HEK293 (cell line): ENCODE measurements around the gene C5orf46.

Experiments
- CTCF ChIA-PET: fragments of 350-600 bp; formaldehyde crosslinking; extraction: SDS; loops from one replicate; lab custom pipeline; 2021; ENCODE audit warnings: antibody characterized with exemption; lab: Yijun Ruan, JAX
- POLR2A ChIA-PET: fragments of 300-600 bp; formaldehyde crosslinking; extraction: SDS; loops from one replicate; lab custom pipeline; 2020; ENCODE audit warnings: antibody characterized with exemption, inconsistent platforms; lab: Yijun Ruan, JAX
- H3K27ac ChIP-seq: fragments of 200-500 bp; sonication (Bioruptor generic); 2 replicates; pipeline ENCODE4 v1.5.1; 2014; ENCODE audit warnings: low read depth, low read length, control low read depth, inconsistent platforms; ENCODE audit errors: extremely low read depth
- H3K36me3 ChIP-seq, 2 experiments: fragments of 200-500 bp in 1 of 2; sonication (Bioruptor generic) in 1 of 2; 1 replicate in 1 of 2; 2 replicates in 1 of 2; pipeline ENCODE4 v1.5.1; 2014 to 2017; ENCODE audit warnings: inconsistent platforms in 2 of 2, low read length in 2 of 2; ENCODE audit not compliant: control insufficient read depth in 2 of 2, insufficient read depth in 1 of 2
- H3K4me1 ChIP-seq: fragments of 200-500 bp; sonication (Bioruptor generic); 2 replicates; pipeline ENCODE4 v1.5.1; 2014; ENCODE audit warnings: mild to moderate bottlenecking, low read length, inconsistent platforms; ENCODE audit not compliant: control insufficient read depth, insufficient read depth
- H3K4me3 ChIP-seq: 2 replicates; pipeline ENCODE4 v1.5.1; 2011; ENCODE audit warnings: low read depth, mild to moderate bottlenecking, control low read depth, low read length, moderate library complexity
- H3K9me3 ChIP-seq: fragments of 200-500 bp; sonication (Bioruptor generic); 2 replicates; pipeline ENCODE4 v1.5.1; 2014; ENCODE audit warnings: low read depth, low read length, inconsistent platforms; ENCODE audit not compliant: control insufficient read depth, insufficient read depth
- FEZF1 ChIP-seq: fragments of 450-650 bp; formaldehyde crosslinking; IDR thresholded peaks from 2 replicates; pipeline ENCODE4 v1.5.1; 2016; ENCODE audit warnings: missing biosample characterization, missing genetic modification characterization
- GLI4 ChIP-seq: fragments of 450-650 bp; formaldehyde crosslinking; IDR thresholded peaks from 2 replicates; pipeline ENCODE4 v1.5.1; 2016; ENCODE audit warnings: missing biosample characterization, missing genetic modification characterization
- GLIS2 ChIP-seq: fragments of 450-650 bp; formaldehyde crosslinking; IDR thresholded peaks from 2 replicates; pipeline ENCODE4 v1.5.1; 2016; ENCODE audit warnings: missing biosample characterization, missing genetic modification characterization
- MEIS1 ChIP-seq: sonication (generic); formaldehyde crosslinking; IDR thresholded peaks from 2 replicates; pipeline ENCODE4 v1.8.1; 2022; ENCODE audit warnings: missing genetic modification reagents, mild to moderate bottlenecking, borderline replicate concordance
- RBAK ChIP-seq: fragments of 450-650 bp; formaldehyde crosslinking; IDR thresholded peaks from 2 replicates; pipeline ENCODE4 v1.5.1; 2016; ENCODE audit warnings: missing biosample characterization, missing genetic modification characterization
- SETDB1 ChIP-seq: IDR thresholded peaks from one replicate; pipeline ENCODE4 v1.6.1; 2017; ENCODE audit warnings: mild to moderate bottlenecking, low read length, moderate library complexity, mixed read lengths; ENCODE audit not compliant: insufficient read length
- ZBTB20 ChIP-seq: fragments of 450-650 bp; formaldehyde crosslinking; IDR thresholded peaks from 2 replicates; pipeline ENCODE4 v1.5.1; 2016; ENCODE audit warnings: missing biosample characterization, missing genetic modification characterization
- ZBTB21 ChIP-seq: fragments of 450-650 bp; formaldehyde crosslinking; IDR thresholded peaks from 2 replicates; pipeline ENCODE4 v1.5.1; 2017; ENCODE audit warnings: missing biosample characterization, missing genetic modification characterization
- ZBTB8A ChIP-seq: fragments of 450-650 bp; formaldehyde crosslinking; IDR thresholded peaks from 2 replicates; pipeline ENCODE4 v1.5.1; 2016; ENCODE audit warnings: missing biosample characterization, missing genetic modification characterization
- ZFP3 ChIP-seq: fragments of 450-650 bp; formaldehyde crosslinking; IDR thresholded peaks from 2 replicates; pipeline ENCODE4 v1.5.1; 2016; ENCODE audit warnings: low read depth, missing biosample characterization, missing genetic modification characterization
- ZNF184 ChIP-seq: fragments of 450-650 bp; IDR thresholded peaks from 2 replicates; pipeline ENCODE4 v1.5.1; 2018; ENCODE audit warnings: missing biosample characterization, mild to moderate bottlenecking, missing genetic modification characterization
- ZNF221 ChIP-seq: fragments of 450-650 bp; formaldehyde crosslinking; IDR thresholded peaks from 2 replicates; pipeline ENCODE4 v1.5.1; 2017; ENCODE audit warnings: missing biosample characterization, missing genetic modification characterization, borderline replicate concordance
- ZNF266 ChIP-seq: fragments of 450-650 bp; formaldehyde crosslinking; IDR thresholded peaks from 2 replicates; pipeline ENCODE4 v1.5.1; 2016; ENCODE audit warnings: missing biosample characterization, missing genetic modification characterization, low read depth
- ZNF324 ChIP-seq: fragments of 450-650 bp; formaldehyde crosslinking; IDR thresholded peaks from 2 replicates; pipeline ENCODE4 v1.5.1; 2016; ENCODE audit warnings: missing biosample characterization, missing genetic modification characterization
- ZNF350 ChIP-seq: fragments of 450-650 bp; formaldehyde crosslinking; IDR thresholded peaks from 2 replicates; pipeline ENCODE4 v1.5.0; 2017; ENCODE audit warnings: missing biosample characterization, mild to moderate bottlenecking, missing genetic modification characterization
- ZNF423 ChIP-seq: fragments of 450-650 bp; formaldehyde crosslinking; IDR thresholded peaks from 2 replicates; pipeline ENCODE4 v1.5.1; 2016; ENCODE audit warnings: missing biosample characterization, missing genetic modification characterization
- ZNF521 ChIP-seq: fragments of 450-650 bp; formaldehyde crosslinking; IDR thresholded peaks from 2 replicates; pipeline ENCODE4 v1.5.1; 2017; ENCODE audit warnings: missing biosample characterization, mild to moderate bottlenecking, missing genetic modification characterization
- ZNF624 ChIP-seq: fragments of 450-650 bp; formaldehyde crosslinking; IDR thresholded peaks from 2 replicates; pipeline ENCODE4 v1.5.1; 2017; ENCODE audit warnings: missing biosample characterization, missing genetic modification characterization
- ZNF670 ChIP-seq: fragments of 450-650 bp; formaldehyde crosslinking; IDR thresholded peaks from 2 replicates; pipeline ENCODE4 v1.5.1; 2016; ENCODE audit warnings: missing biosample characterization, missing genetic modification characterization, low read depth
- ZNF785 ChIP-seq: fragments of 450-650 bp; formaldehyde crosslinking; IDR thresholded peaks from 2 replicates; pipeline ENCODE4 v1.5.1; 2016; ENCODE audit warnings: missing biosample characterization, missing genetic modification characterization
- ZXDB ChIP-seq: fragments of 450-650 bp; formaldehyde crosslinking; IDR thresholded peaks from 2 replicates; pipeline ENCODE4 v1.5.1; 2016; ENCODE audit warnings: missing biosample characterization, missing genetic modification characterization
- TF ChIP-seq, protein P1 (sequence below): fragments of 450-650 bp; formaldehyde crosslinking; IDR thresholded peaks from 2 replicates; pipeline ENCODE4 v1.5.1; 2016; ENCODE audit warnings: missing biosample characterization, missing genetic modification characterization
- TF ChIP-seq, protein P2 (sequence below): fragments of 450-650 bp; formaldehyde crosslinking; IDR thresholded peaks from 2 replicates; pipeline ENCODE4 v1.5.1; 2016; ENCODE audit warnings: missing biosample characterization, missing genetic modification characterization

The C5orf46 gene

DNA sequence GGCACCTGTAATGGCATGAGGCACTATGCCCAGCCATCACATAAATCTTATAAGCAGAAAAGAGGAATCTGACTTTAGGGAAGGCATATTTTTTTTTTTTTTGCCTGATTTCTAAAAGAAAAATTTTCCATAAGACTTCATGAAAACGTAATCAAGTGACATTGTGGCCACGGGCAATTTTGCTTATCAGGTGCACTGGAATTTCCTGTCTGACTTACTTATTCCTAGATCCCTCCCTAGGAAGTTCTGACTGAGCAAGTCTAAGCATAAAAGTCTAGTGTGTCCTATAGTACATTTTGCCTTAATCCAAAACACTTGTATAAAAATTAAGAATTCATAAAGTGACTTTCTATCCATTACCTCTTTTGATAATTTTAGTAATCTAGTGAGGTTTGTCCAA lies 12.5 kb downstream of the C5orf46 start:
- Histone ChIP-seq H3K36me3 (no peaks in the 10 kb centered on the region), H3K9me3 (no peaks in the 10 kb centered on the region)
- POLR2A ChIA-PET, result no interaction called here
- TF ChIP-seq RBAK (tag by site-specific recombination), result no peak
- TF ChIP-seq, protein P1, sequence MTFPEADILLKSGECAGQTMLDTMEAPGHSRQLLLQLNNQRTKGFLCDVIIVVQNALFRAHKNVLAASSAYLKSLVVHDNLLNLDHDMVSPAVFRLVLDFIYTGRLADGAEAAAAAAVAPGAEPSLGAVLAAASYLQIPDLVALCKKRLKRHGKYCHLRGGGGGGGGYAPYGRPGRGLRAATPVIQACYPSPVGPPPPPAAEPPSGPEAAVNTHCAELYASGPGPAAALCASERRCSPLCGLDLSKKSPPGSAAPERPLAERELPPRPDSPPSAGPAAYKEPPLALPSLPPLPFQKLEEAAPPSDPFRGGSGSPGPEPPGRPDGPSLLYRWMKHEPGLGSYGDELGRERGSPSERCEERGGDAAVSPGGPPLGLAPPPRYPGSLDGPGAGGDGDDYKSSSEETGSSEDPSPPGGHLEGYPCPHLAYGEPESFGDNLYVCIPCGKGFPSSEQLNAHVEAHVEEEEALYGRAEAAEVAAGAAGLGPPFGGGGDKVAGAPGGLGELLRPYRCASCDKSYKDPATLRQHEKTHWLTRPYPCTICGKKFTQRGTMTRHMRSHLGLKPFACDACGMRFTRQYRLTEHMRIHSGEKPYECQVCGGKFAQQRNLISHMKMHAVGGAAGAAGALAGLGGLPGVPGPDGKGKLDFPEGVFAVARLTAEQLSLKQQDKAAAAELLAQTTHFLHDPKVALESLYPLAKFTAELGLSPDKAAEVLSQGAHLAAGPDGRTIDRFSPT (tag by site-specific recombination), result no peak
- TF ChIP-seq, all 188 proteins: peak for 0
- no peak overlapping the region for H3K27ac ChIP-seq
- CTCF ChIA-PET, result interaction anchor here (0.6 to 0.7 kb wide), 2 partner anchors 56 to 837 kb away, joined by 4 to 6 read pairs; no protein-coding TSS in a partner anchor
- no peak overlapping the region for H3K4me3 ChIP-seq
- no peaks in the 10 kb centered on the region for H3K4me1 ChIP-seq

DNA sequence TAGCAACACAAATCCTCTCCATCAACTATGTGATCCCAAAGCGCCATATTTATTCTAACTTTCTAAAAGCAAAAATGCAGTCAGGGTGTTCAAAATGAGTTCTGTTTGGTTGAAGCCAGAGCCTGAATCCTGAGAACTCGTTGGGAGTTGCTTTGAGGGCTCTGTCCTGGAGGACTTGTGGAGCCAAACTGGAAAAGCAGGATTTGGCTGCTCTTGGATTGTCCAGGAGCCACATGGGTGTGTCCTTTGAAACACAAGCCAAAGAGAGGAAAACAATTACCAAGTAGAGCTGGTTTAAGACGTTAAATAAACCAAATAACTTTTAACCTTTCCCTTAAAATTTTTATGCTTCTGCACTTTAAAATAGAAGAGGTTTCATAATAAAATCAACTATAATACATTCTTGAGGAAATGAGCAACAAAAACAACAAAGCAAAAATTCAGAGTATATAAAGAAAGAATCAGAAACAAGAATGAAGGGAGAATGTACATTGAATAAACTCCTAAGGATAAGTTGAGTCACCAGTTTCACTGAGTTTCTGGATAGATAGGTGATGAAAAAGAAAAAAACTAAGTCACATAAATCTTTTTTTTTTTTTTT lies 13.5 kb downstream of the C5orf46 start:
- ChIA-PET POLR2A (no interaction called here), CTCF (interaction anchor here (0.6 to 6.6 kb wide), 2 partner anchors 34 to 838 kb away, joined by 4 to 46 read pairs; no protein-coding TSS in a partner anchor)
- H3K4me1 ChIP-seq, result no peaks in the 10 kb centered on the region
- no peak for TF ChIP-seq ZXDB (tag by site-specific recombination)
- no peak overlapping the region for H3K4me3 ChIP-seq
- H3K9me3 ChIP-seq, result no peaks in the 10 kb centered on the region
- H3K27ac ChIP-seq, result no peak overlapping the region
- H3K36me3 ChIP-seq, result no peaks in the 10 kb centered on the region

DNA sequence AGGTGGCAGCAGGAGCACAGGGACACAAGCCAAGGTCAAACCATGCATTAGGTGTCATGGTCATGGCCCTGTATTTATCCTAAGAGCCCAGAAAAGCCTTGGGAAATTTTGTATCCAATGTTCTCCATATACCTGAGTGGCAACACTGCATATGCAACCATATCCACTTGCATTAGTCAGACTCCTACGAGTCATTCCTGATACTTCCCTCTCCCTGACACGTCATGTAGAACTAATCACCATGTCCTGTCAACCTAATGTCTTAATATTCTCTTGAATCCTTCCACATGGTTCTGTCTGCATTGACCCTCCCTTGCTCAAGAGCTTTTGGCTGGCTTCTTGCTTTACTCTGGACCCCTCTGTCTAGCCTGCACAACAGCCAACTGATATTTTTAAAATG lies 18.4 kb downstream of the C5orf46 start:
- no peaks in the 10 kb centered on the region for H3K36me3 ChIP-seq
- TF ChIP-seq ZNF423 (tag by site-specific recombination) (no peak), ZBTB20 (tag by site-specific recombination) (no peak), ZNF785 (tag by site-specific recombination) (no peak), GLI4 (tag by site-specific recombination) (no peak), ZNF324 (no peak), ZNF521 (no peak), ZBTB21 (tag by site-specific recombination) (no peak), ZNF221 (tag by site-specific recombination) (no peak), ZFP3 (tag by site-specific recombination) (no peak), SETDB1 (no peak), ZNF670 (tag by site-specific recombination) (no peak), ZNF624 (no peak), FEZF1 (tag by site-specific recombination) (no peak), ZNF350 (tag by site-specific recombination) (no peak), GLIS2 (tag by site-specific recombination) (no peak), ZBTB8A (tag by site-specific recombination) (no peak), MEIS1 (CRISPR knock-in tag) (no peak), ZNF266 (tag by site-specific recombination) (no peak), ZNF184 (no peak)
- TF ChIP-seq, protein P2, sequence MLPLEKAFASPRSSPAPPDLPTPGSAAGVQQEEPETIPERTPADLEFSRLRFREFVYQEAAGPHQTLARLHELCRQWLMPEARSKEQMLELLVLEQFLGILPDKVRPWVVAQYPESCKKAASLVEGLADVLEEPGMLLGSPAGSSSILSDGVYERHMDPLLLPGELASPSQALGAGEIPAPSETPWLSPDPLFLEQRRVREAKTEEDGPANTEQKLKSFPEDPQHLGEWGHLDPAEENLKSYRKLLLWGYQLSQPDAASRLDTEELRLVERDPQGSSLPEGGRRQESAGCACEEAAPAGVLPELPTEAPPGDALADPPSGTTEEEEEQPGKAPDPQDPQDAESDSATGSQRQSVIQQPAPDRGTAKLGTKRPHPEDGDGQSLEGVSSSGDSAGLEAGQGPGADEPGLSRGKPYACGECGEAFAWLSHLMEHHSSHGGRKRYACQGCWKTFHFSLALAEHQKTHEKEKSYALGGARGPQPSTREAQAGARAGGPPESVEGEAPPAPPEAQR, result no peak
- TF ChIP-seq, all 188 proteins: peak for 0
- ChIA-PET CTCF (interaction anchor here (0.6 to 6.6 kb wide), 14 partner anchors 8 to 242 kb away, joined by 3 to 79 read pairs (median 4); partner anchors contain the start of gene SCGB3A2), POLR2A (no interaction called here)
- H3K4me3 ChIP-seq, result no peak overlapping the region
- no peaks in the 10 kb centered on the region for H3K9me3 ChIP-seq
- no peaks in the 10 kb centered on the region for H3K4me1 ChIP-seq
- H3K27ac ChIP-seq, result no peak overlapping the region
